IPS-NIHi11 (cell line): ENCODE data around the gene PEX16.

Experiments used
- DNase-seq: peaks from one replicate; pipeline ENCODE4 v3.0.0; 2012; ENCODE audit warnings: mixed read lengths, low spot score

The PEX16 gene

GRCh38 chr11:45897556-45897955 lies 20.1 kb downstream of the PEX16 start:
- DNase-seq: no peak

- peak; percentile 79 for DNase-seq
These were observed 21.2 kb downstream of the PEX16 start for GRCh38 chr11:45896422-45896984.

GRCh38 chr11:45895553-45896259 lies 22.0 kb downstream of the PEX16 start:
- DNase-seq: no peak

- DNase-seq: no peak
These were observed 23.0 kb downstream of the PEX16 start for GRCh38 chr11:45894555-45895247.

- no peak for DNase-seq
These were observed 24.8 kb downstream of the PEX16 start for GRCh38 chr11:45892856-45893255.

- no peak for DNase-seq
These were observed 26.7 kb downstream of the PEX16 start for GRCh38 chr11:45890886-45891550.

- no peak for DNase-seq
These were observed 27.7 kb downstream of the PEX16 start for GRCh38 chr11:45889966-45890365.

GRCh38 chr11:45889555-45889954 lies 28.1 kb downstream of the PEX16 start:
- no peak for DNase-seq

- DNase-seq: no peak
These were observed 30.1 kb downstream of the PEX16 start for GRCh38 chr11:45887587-45887986.

GRCh38 chr11:45886816-45887520 lies 30.7 kb downstream of the PEX16 start:
- DNase-seq: no peak

- peak; percentile 75 for DNase-seq
These were observed 31.6 kb downstream of the PEX16 start for GRCh38 chr11:45885921-45886721.

- DNase-seq: peak; percentile 99
These were observed 32.3 kb downstream of the PEX16 start, which contains the start of gene MAPK8IP1 for GRCh38 chr11:45885274-45885920. Gene MAPK8IP1, plus strand, starts transcription at chr11:45885651. Its CDS starts 170 bp downstream, at chr11:45885821.

GRCh38 chr11:45884596-45885185 lies 33.0 kb downstream of the PEX16 start:
- DNase-seq: no peak

GRCh38 chr11:45881708-45882368 lies 35.8 kb downstream of the PEX16 start:
- DNase-seq: no peak

GRCh38 chr11:45880772-45881570 lies 36.7 kb downstream of the PEX16 start:
- DNase-seq: no peak

GRCh38 chr11:45879803-45880686 lies 37.6 kb downstream of the PEX16 start:
- no peak for DNase-seq

GRCh38 chr11:45877845-45878244 lies 39.8 kb downstream of the PEX16 start:
- no peak for DNase-seq

GRCh38 chr11:45877221-45877620 lies 40.5 kb downstream of the PEX16 start:
- DNase-seq: no peak
